ENCODE data around the gene KIRREL1. TPM values are rescaled to one million over a fixed set of nuclear protein-coding genes. Genes with fewer than 3 reads are reported as not detected.

KIRREL1 gene
- total RNA-seq (54.9 TPM), polyA plus RNA-seq (ENCODE audit: insufficient read depth, low read depth, low replicate concordance) (13.7 TPM)
- long read RNA-seq, donor 1, transcript KIRREL1-201 (15 exons, 2,874 nt) = major isoform, 6 of 201 reads
- long read RNA-seq, donor 1, partial matches to known transcripts = 190 of 201 reads
- long read RNA-seq, donor 1, other reads (novel, unspliced or antisense) = 5 of 201 reads
- long read RNA-seq, donor 2, transcript KIRREL1-201 (15 exons, 2,874 nt) = major isoform, 12 of 47 reads
- long read RNA-seq, donor 2, partial matches to known transcripts = 29 of 47 reads
- long read RNA-seq, donor 2, other reads (novel, unspliced or antisense) = 6 of 47 reads
- long read RNA-seq, donor 3, partial matches to known transcripts = 191 of 195 reads
- long read RNA-seq, donor 3, other reads (novel, unspliced or antisense) = 0 of 195 reads
- long read RNA-seq, donor 4, transcript KIRREL1-201 (15 exons, 2,874 nt) = major isoform, 11 of 164 reads
- long read RNA-seq, donor 4, partial matches to known transcripts = 145 of 164 reads
- long read RNA-seq, donor 4, other reads (novel, unspliced or antisense) = 8 of 164 reads
- long read RNA-seq, donor 5 = 0 reads
- long read RNA-seq, donor 6, partial matches to known transcripts = 5 of 5 reads
- long read RNA-seq, donor 6, other reads (novel, unspliced or antisense) = 0 of 5 reads
- long read RNA-seq, donor 7, partial matches to known transcripts = 25 of 37 reads
- long read RNA-seq, donor 7, other reads (novel, unspliced or antisense) = 9 of 37 reads
- long read RNA-seq, donor 8, transcript KIRREL1-201 (15 exons, 2,874 nt) = major isoform, 5 of 56 reads
- long read RNA-seq, donor 8, partial matches to known transcripts = 51 of 56 reads
- long read RNA-seq, donor 8, other reads (novel, unspliced or antisense) = 0 of 56 reads
- long read RNA-seq, donor 9, partial matches to known transcripts = 53 of 57 reads
- long read RNA-seq, donor 9, other reads (novel, unspliced or antisense) = 0 of 57 reads
- long read RNA-seq, donor 10, transcript KIRREL1-201 (15 exons, 2,874 nt) = major isoform, 6 of 48 reads
- long read RNA-seq, donor 10, partial matches to known transcripts = 42 of 48 reads
- long read RNA-seq, donor 10, other reads (novel, unspliced or antisense) = 0 of 48 reads

DNA sequence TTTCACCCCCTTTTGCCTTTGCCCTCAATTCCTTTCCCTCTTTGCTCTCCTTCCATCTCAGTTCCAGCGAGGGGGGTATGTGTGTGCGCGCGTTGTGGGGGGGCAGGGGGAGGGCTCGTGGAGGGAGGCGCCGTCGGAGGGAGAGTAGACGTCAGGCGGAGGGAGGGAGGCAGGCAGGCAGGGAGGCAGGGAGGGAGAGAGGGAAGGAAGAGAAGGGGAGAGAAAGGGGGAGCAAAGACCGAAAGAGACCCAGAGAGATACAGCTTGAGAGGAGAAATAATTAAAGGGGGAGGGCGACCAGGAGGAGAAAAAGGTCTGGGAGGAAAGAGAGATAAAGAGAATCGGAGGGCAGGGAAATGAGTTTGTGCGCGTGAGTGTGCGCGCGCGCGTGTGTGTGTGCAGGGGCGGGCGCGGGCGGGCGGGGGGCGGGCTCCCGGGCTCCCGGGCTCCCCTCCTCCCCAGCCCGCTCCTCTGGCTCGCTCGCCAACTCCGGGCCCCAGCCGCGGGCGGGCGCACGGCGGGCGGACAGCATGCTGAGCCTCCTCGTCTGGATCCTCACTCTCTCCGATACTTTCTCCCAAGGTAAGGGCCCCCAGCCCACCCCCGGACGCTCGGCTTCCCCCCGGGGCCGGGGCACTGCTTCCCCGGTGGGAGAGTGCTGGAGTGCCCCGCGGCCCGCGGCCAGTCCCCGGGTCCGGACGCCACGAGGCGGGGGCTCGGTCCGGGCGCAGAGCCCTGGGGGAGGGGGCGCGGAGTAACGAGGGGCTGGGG lies at the start of gene KIRREL1:
Gene KIRREL1, plus strand, starts transcription at position 499 of the 771 bp plus-strand sequence. Its CDS starts 32 bp downstream, at position 531.
- no peak for FAIRE-seq
- Histone ChIP-seq H3K4me1 (ENCODE audit: control insufficient read depth in 2 of 3, insufficient read depth in 2 of 3, low read depth in 1 of 3, low read length in 3 of 3) (peaks cover 3 to 13% (median 6%) of the 10 kb centered on the region in 3 donors), H3K27ac (ENCODE audit: low read depth in 2 of 2, low read length in 2 of 2) (peak within 1 kb of the TSS; percentile 78 to 92), H3K36me3 (ENCODE audit: control insufficient read depth in 2 of 3, insufficient read depth in 3 of 3, low read length in 3 of 3) (peaks cover 0 to 2% (median 0%) of the 10 kb centered on the region in 3 donors), H3K9ac (ENCODE audit: low read length in 3 of 3) (peak within 1 kb of the TSS; percentile 60 to 89 (median 79)), H3K4me3 (ENCODE audit: low read length in 3 of 3) (peak within 1 kb of the TSS; percentile 69 to 89 (median 69)), H3K27me3 (ENCODE audit: control insufficient read depth, insufficient read depth, low read length) (no peaks in the 10 kb centered on the region), H3K9me3 (ENCODE audit: control insufficient read depth in 2 of 3, insufficient read depth in 1 of 3, low read length in 3 of 3) (no peaks in the 10 kb centered on the region)
- TF ChIP-seq, protein P1, sequence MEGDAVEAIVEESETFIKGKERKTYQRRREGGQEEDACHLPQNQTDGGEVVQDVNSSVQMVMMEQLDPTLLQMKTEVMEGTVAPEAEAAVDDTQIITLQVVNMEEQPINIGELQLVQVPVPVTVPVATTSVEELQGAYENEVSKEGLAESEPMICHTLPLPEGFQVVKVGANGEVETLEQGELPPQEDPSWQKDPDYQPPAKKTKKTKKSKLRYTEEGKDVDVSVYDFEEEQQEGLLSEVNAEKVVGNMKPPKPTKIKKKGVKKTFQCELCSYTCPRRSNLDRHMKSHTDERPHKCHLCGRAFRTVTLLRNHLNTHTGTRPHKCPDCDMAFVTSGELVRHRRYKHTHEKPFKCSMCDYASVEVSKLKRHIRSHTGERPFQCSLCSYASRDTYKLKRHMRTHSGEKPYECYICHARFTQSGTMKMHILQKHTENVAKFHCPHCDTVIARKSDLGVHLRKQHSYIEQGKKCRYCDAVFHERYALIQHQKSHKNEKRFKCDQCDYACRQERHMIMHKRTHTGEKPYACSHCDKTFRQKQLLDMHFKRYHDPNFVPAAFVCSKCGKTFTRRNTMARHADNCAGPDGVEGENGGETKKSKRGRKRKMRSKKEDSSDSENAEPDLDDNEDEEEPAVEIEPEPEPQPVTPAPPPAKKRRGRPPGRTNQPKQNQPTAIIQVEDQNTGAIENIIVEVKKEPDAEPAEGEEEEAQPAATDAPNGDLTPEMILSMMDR (IDR thresholded peaks at IDR 0.05; ENCODE audit: borderline replicate concordance, extremely low read depth, insufficient read depth) = no peak
- DNase-seq = peak; percentile 79 to 91 (median 84)
- intact Hi-C loops (cut with DNase I) = loop anchor here (10.0 kb wide), 1 partner anchor 91 kb away; no protein-coding TSS in a partner anchor

- H3K27me3 ChIP-seq (ENCODE audit: control insufficient read depth, insufficient read depth, low read length) = no peaks in the 10 kb centered on the region
- intact Hi-C loops (cut with DNase I) = no loop called here
- no peaks in the 10 kb centered on the region for H3K36me3 ChIP-seq (ENCODE audit: control insufficient read depth in 2 of 3, insufficient read depth in 3 of 3, low read length in 3 of 3)
- no peaks in the 10 kb centered on the region for H3K4me1 ChIP-seq (ENCODE audit: control insufficient read depth in 2 of 3, insufficient read depth in 2 of 3, low read depth in 1 of 3, low read length in 3 of 3)
- H3K9me3 ChIP-seq (ENCODE audit: control insufficient read depth in 2 of 3, insufficient read depth in 1 of 3, low read length in 3 of 3) = no peaks in the 10 kb centered on the region
- TF ChIP-seq, protein P1 (IDR thresholded peaks at IDR 0.05; ENCODE audit: borderline replicate concordance, extremely low read depth, insufficient read depth) = no peak
- no peak overlapping the region for H3K9ac ChIP-seq (ENCODE audit: low read length in 3 of 3)
- H3K4me3 ChIP-seq (ENCODE audit: low read length in 3 of 3) = no peak overlapping the region
- no peak overlapping the region for H3K27ac ChIP-seq (ENCODE audit: low read depth in 2 of 2, low read length in 2 of 2)
- no peak for FAIRE-seq
- no peak for DNase-seq
These were observed 48.7 kb upstream of the KIRREL1 start for GRCh38 chr1:157944663-157945280.

Data from kidney (tissue), 22 donors.